A549 (cell line): Measurements from ENCODE around the gene MYLIP. TPM values are rescaled to one million over a fixed set of nuclear protein-coding genes. Genes with fewer than 3 reads are reported as not detected.
A peak's percentile ranks its signal among the peaks of the same experiment; 100 is the strongest.

Experiments
- ATAC-seq, 2 experiments: fragments of 200-7000 bp in 1 of 2; fragments of >200 bp in 1 of 2; cut with Nextera tagmentation in 1 of 2; cut with Tn5 transposase in 1 of 2; 3 replicates each; pipeline versions ENCODE4 v1.8.0 to v1.9.1; 2018 to 2020; ENCODE audit warnings: mild to moderate bottlenecking in 1 of 2, moderate library complexity in 1 of 2
- CTCF ChIA-PET: fragments of 300-600 bp; sonication (Branson Sonifier 250); formaldehyde crosslinking; extraction: SDS; loops from one replicate; lab custom pipeline; 2021; ENCODE audit warnings: antibody characterized with exemption, inconsistent platforms; lab: Yijun Ruan, JAX
- POLR2A ChIA-PET: fragments of 350-600 bp; formaldehyde crosslinking; extraction: SDS; loops from one replicate; lab custom pipeline; 2021; ENCODE audit warnings: antibody characterized with exemption, inconsistent platforms; lab: Yijun Ruan, JAX
- DNase-seq, 2 experiments: peaks; one replicate each; pipeline versions ENCODE4 v3.0.0 to v3.0.0-alpha.2; 2011 to 2016; ENCODE audit warnings: low read depth in 1 of 2, low spot score in 1 of 2
- FAIRE-seq: peaks from 2 replicates; lab custom pipeline; 2011; peaks lifted over from hg19 to GRCh38; lab: Jason Lieb, UNC
- H3K27ac ChIP-seq, 2 experiments: fragments of >200 bp; sonication (Bioruptor Twin); formaldehyde crosslinking; 3 replicates each; pipeline ENCODE4 v1.5.1; 2016 to 2017
- H3K4me1 ChIP-seq: fragments of >200 bp; sonication (Bioruptor Twin); formaldehyde crosslinking; 3 replicates; pipeline ENCODE4 v1.6.1; 2016
- H3K4me2 ChIP-seq: fragments of >200 bp; sonication (Bioruptor Twin); formaldehyde crosslinking; 3 replicates; pipeline ENCODE4 v1.6.1; 2016
- H3K4me3 ChIP-seq: fragments of >200 bp; sonication (Bioruptor Twin); formaldehyde crosslinking; 3 replicates; pipeline ENCODE4 v1.5.1; 2016
- H3K9me3 ChIP-seq: fragments of >200 bp; sonication (Bioruptor Twin); formaldehyde crosslinking; 3 replicates; pipeline ENCODE4 v1.6.1; 2016
- BHLHE40 ChIP-seq: IDR thresholded peaks from 2 replicates; pipeline ENCODE4 v1.6.1; 2012; ENCODE audit warnings: low read depth, low read length, inconsistent platforms
- CHD2 ChIP-seq: fragments of 150-350 bp; IDR thresholded peaks from 2 replicates; pipeline ENCODE4 v1.6.1; 2014; ENCODE audit warnings: low read length; ENCODE audit not compliant: partially characterized antibody
- CTCF ChIP-seq: fragments of >200 bp; sonication (Bioruptor Twin); formaldehyde crosslinking; IDR thresholded peaks from 3 replicates; pipeline ENCODE4 v1.5.1; 2016
- EHF ChIP-seq: fragments of 250-450 bp; sonication (Bioruptor Pico); IDR thresholded peaks from 2 replicates; pipeline ENCODE4 v1.5.0; 2020; ENCODE audit warnings: mild to moderate bottlenecking
- FOSB ChIP-seq: fragments of 250-450 bp; sonication (Bioruptor Pico); IDR thresholded peaks from 2 replicates; pipeline ENCODE4 v1.5.0; 2020; ENCODE audit warnings: mild to moderate bottlenecking, moderate library complexity
- GATA3 ChIP-seq: IDR thresholded peaks from 2 replicates; pipeline ENCODE4 v1.6.1; 2012; ENCODE audit warnings: borderline replicate concordance
- HES2 ChIP-seq: fragments of >200 bp; sonication (Bioruptor Twin); formaldehyde crosslinking; IDR thresholded peaks from 2 replicates; pipeline ENCODE4 v1.6.1; 2016
- HEYL ChIP-seq: fragments of 250-450 bp; sonication (Bioruptor Pico); IDR thresholded peaks from 2 replicates; pipeline ENCODE4 v1.8.0; 2021; ENCODE audit warnings: mild to moderate bottlenecking, moderate library complexity
- HMGXB4 ChIP-seq: fragments of 250-450 bp; sonication (Bioruptor Pico); IDR thresholded peaks from 2 replicates; pipeline ENCODE4 v1.5.0; 2021; ENCODE audit warnings: mild to moderate bottlenecking, moderate library complexity, borderline replicate concordance
- HOXB13 ChIP-seq: fragments of 250-450 bp; sonication (Bioruptor Pico); IDR thresholded peaks from 2 replicates; pipeline ENCODE4 v1.5.0; 2020; ENCODE audit warnings: low read depth, mild to moderate bottlenecking, moderate library complexity
- HOXB5 ChIP-seq: fragments of 250-450 bp; sonication (Bioruptor Pico); IDR thresholded peaks from 2 replicates; pipeline ENCODE4 v1.5.0; 2020; ENCODE audit warnings: mild to moderate bottlenecking, moderate library complexity
- JUN ChIP-seq, 2 experiments: fragments of >200 bp; sonication (Bioruptor Twin); formaldehyde crosslinking; IDR thresholded peaks; 2 replicates in 1 of 2; 3 replicates in 1 of 2; pipeline ENCODE4 v1.6.1; 2016 to 2017
- MAX ChIP-seq: IDR thresholded peaks from 2 replicates; pipeline ENCODE4 v1.6.1; 2012
- MAZ ChIP-seq: fragments of 150-350 bp; IDR thresholded peaks from 2 replicates; pipeline ENCODE4 v1.6.1; 2014; ENCODE audit warnings: antibody characterized with exemption, low read depth, low read length, borderline replicate concordance
- MYC ChIP-seq: IDR thresholded peaks from 2 replicates; pipeline ENCODE4 v1.6.1; 2012; ENCODE audit warnings: mild to moderate bottlenecking, inconsistent platforms, low read length, improper control_type of control experiment, borderline replicate concordance
- NFE2L2 ChIP-seq: fragments of 150-350 bp; conservative IDR thresholded peaks from 2 replicates; pipeline ENCODE4 v1.6.1; 2014; ENCODE audit warnings: low read length
- NR3C1 ChIP-seq: fragments of >200 bp; sonication (Bioruptor Twin); formaldehyde crosslinking; IDR thresholded peaks from 3 replicates; pipeline ENCODE4 v1.6.1; 2017
- PBX3 ChIP-seq: IDR thresholded peaks from 2 replicates; pipeline ENCODE4 v1.6.1; 2012
- PHF8 ChIP-seq: fragments of 200-600 bp; sonication (generic); IDR thresholded peaks from 2 replicates; pipeline ENCODE4 v1.6.1; 2016; ENCODE audit warnings: low read depth, mild to moderate bottlenecking, antibody characterized with exemption, moderate library complexity, borderline replicate concordance
- POLR2A ChIP-seq: IDR thresholded peaks from 2 replicates; pipeline ENCODE4 v1.6.1; 2012; ENCODE audit warnings: mild to moderate bottlenecking, low read length
- RCOR1 ChIP-seq: fragments of 150-350 bp; IDR thresholded peaks from 2 replicates; pipeline ENCODE4 v1.6.1; 2014; ENCODE audit warnings: antibody characterized with exemption, low read length, low read depth
- RFX5 ChIP-seq: fragments of 450-650 bp; IDR thresholded peaks from 2 replicates; pipeline ENCODE4 v1.7.1; 2014; ENCODE audit warnings: antibody characterized with exemption, mild to moderate bottlenecking, moderate library complexity
- RNF2 ChIP-seq: fragments of 200-600 bp; sonication (generic); IDR thresholded peaks from 2 replicates; pipeline ENCODE4 v1.6.1; 2016; ENCODE audit warnings: low read depth, mild to moderate bottlenecking, antibody characterized with exemption, moderate library complexity, borderline replicate concordance
- SMC3 ChIP-seq: fragments of >200 bp; sonication (Bioruptor Twin); formaldehyde crosslinking; IDR thresholded peaks from 3 replicates; pipeline ENCODE4 v1.6.1; 2018; ENCODE audit warnings: inconsistent platforms
- TFCP2L1 ChIP-seq: fragments of 250-450 bp; sonication (Bioruptor Pico); IDR thresholded peaks from 2 replicates; pipeline ENCODE4 v1.5.0; 2021; ENCODE audit warnings: mild to moderate bottlenecking
- ZC3H11A ChIP-seq: fragments of 450-650 bp; IDR thresholded peaks from 2 replicates; pipeline ENCODE4 v1.6.1; 2014; ENCODE audit warnings: antibody characterized with exemption, mild to moderate bottlenecking
- WGBS: methylation state at CpG from one replicate; pipeline ENCODE4 v1.1.6; 2017; ENCODE audit errors: missing lambda C conversion rate; 5-methylcytosine and 5-hydroxymethylcytosine counted together
- polyA plus RNA-seq, 4 experiments: library from polyadenylated mRNA; depleted of rRNA in 3 of 4; stranded (reverse); fragments of >200 nt; fragmentation: RNase III in 1 of 4; extraction: RNeasy Plus Mini Kit Qiagen cat#74134 plus additional on column Dnase treatment in 1 of 4; gene quantifications; 2 replicates in 3 of 4; 3 replicates in 1 of 4; pipeline ENCODE4 v1.2.3, GENCODE V29; 2011 to 2017

MYLIP gene
- polyA plus RNA-seq, 2 of the 4 experiments (the other 2 are of a cell fraction), result 2.3 to 9.1 TPM

GRCh38 chr6:16136621-16137450 is 8.0 kb downstream of the MYLIP start:
- H3K4me3 ChIP-seq, result no peak overlapping the region
- H3K4me1 ChIP-seq, result peaks cover 60% of the 10 kb centered on the region
- H3K4me2 ChIP-seq, result peak overlapping the region; percentile 43
- ChIA-PET POLR2A (interaction anchor here (2.3 kb wide), 1 partner anchor 8 kb away, joined by 10 read pairs; the partner anchor contains the start of gene MYLIP), CTCF (interaction anchor here (0.6 to 1.4 kb wide), 3 partner anchors 8 to 66 kb away, joined by 3 to 5 read pairs (median 3); partner anchors contain the start of gene MYLIP)
- H3K9me3 ChIP-seq, result no peaks in the 10 kb centered on the region
- no peak for FAIRE-seq
- ATAC-seq, result no peak
- TF ChIP-seq PHF8 (no peak), FOSB (CRISPR knock-in tag) (no peak), HOXB13 (CRISPR knock-in tag) (no peak), MAX (no peak), HES2 (no peak), RNF2 (no peak), JUN (IDR thresholded peaks at IDR 0.05) (no peak), POLR2A (no peak), PBX3 (no peak), HEYL (no peak), NR3C1 (no peak), CHD2 (no peak), EHF (CRISPR knock-in tag) (no peak)
- WGBS, result 69% methylated on average over 5 of the region's 5 CpGs
- DNase-seq, result peak in 1 of 2 experiments; percentile 5
- H3K27ac ChIP-seq, result no peak overlapping the region

GRCh38 chr6:16137451-16137801 is 8.5 kb downstream of the MYLIP start:
- Histone ChIP-seq H3K4me2 (peak overlapping the region; percentile 43), H3K4me1 (peaks cover 54% of the 10 kb centered on the region), H3K4me3 (no peak overlapping the region), H3K27ac (no peak overlapping the region), H3K9me3 (no peaks in the 10 kb centered on the region)
- CTCF ChIA-PET, result interaction anchor here (0.6 to 1.4 kb wide), 2 partner anchors 9 to 65 kb away, joined by 3 to 5 read pairs; partner anchors contain the start of gene MYLIP
- ATAC-seq (no peak), DNase-seq (no peak), FAIRE-seq (no peak)
- no peak for TF ChIP-seq EHF (CRISPR knock-in tag)
- no peak for TF ChIP-seq SMC3
- no peak for TF ChIP-seq FOSB (CRISPR knock-in tag)
- TF ChIP-seq TFCP2L1 (CRISPR knock-in tag), result no peak
- TF ChIP-seq MYC, result no peak
- no peak for TF ChIP-seq RNF2
- TF ChIP-seq RCOR1, result no peak
- TF ChIP-seq HMGXB4 (CRISPR knock-in tag), result no peak
- no peak for TF ChIP-seq MAZ
- no peak for TF ChIP-seq RFX5
- POLR2A ChIA-PET, result interaction anchor here (2.3 kb wide), 1 partner anchor 9 kb away, joined by 10 read pairs; the partner anchor contains the start of gene MYLIP

- whole genome bisulfite sequencing, result 93% methylated on average over 2 of the region's 2 CpGs
- no peak for DNase-seq
- no peak overlapping the region for H3K4me2 ChIP-seq
- ATAC-seq, result no peak
- peaks cover 34% of the 10 kb centered on the region for H3K4me1 ChIP-seq
- no peak overlapping the region for H3K4me3 ChIP-seq
- CTCF ChIA-PET, result no interaction called here
- FAIRE-seq, result no peak
- H3K9me3 ChIP-seq, result no peaks in the 10 kb centered on the region
- POLR2A ChIA-PET, result no interaction called here
- no peak overlapping the region for H3K27ac ChIP-seq
- TF ChIP-seq CTCF (no peak), ZC3H11A (no peak), GATA3 (no peak), BHLHE40 (no peak), HOXB5 (CRISPR knock-in tag) (no peak), PHF8 (no peak), NFE2L2 (no peak), HMGXB4 (CRISPR knock-in tag) (no peak), JUN (IDR thresholded peaks at IDR 0.05) (no peak)
Measured at GRCh38 chr6:16139556-16139955, 10.7 kb downstream of the MYLIP start.
